GM12873 (cell line): Measurements from ENCODE around the gene LARP1B.

Experiments used
- TF ChIP-seq, protein P1 (sequence below): IDR thresholded peaks from 2 replicates; pipeline ENCODE4 v1.5.1; 2012; ENCODE audit warnings: low read depth, mild to moderate bottlenecking, moderate library complexity, low read length, control low read depth; ENCODE audit not compliant: insufficient read depth; ENCODE audit errors: missing control alignments

LARP1B gene

DNA sequence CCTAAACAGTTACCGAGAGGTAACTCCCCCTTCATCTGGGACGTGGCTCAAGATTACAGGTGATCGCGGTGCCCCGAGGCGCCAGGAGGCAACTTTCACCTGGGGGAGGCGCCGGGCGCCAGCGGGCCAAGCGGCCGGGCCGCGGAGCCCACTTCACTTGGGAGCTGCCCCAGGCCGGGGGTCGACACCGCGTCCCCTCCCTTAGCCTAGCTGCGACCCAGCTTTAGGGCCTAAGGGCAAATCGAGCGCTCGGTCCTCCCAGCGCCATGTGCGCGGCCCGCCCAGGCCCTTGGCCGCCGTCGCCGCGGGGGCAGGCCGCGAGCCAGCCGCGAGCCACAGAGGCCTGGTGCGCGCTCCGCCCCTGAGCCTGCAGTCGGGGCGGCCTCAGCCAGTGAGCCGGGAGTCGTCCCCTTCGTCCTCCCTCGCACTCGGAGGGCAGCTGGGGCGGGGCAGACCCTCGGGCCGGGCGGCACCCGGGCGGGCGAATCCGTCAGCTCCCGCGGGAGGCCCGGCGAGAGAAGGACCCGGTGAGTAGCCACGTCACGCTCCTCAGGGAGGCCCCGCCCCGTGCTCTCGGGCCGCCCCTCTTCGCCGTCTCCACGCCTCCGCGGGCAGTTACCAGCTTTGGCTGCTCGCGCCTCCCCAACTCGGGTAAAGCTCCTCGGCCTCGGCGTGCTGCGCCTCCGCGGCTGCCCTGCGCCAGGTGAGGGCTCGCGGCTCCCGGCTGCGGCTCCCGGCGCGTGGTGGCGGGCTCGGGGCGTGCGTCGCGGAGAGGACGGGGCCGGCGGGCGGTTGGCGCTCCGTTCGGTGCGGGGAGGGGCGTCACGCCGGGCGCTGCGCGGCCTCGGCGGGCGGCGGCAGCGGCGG lies at the start of gene LARP1B:
Gene LARP1B (plus strand): TSS at position 614 of the 867 bp plus-strand sequence. CDS start 13,640 bp downstream, outside the sequence.
- TF ChIP-seq, protein P1, sequence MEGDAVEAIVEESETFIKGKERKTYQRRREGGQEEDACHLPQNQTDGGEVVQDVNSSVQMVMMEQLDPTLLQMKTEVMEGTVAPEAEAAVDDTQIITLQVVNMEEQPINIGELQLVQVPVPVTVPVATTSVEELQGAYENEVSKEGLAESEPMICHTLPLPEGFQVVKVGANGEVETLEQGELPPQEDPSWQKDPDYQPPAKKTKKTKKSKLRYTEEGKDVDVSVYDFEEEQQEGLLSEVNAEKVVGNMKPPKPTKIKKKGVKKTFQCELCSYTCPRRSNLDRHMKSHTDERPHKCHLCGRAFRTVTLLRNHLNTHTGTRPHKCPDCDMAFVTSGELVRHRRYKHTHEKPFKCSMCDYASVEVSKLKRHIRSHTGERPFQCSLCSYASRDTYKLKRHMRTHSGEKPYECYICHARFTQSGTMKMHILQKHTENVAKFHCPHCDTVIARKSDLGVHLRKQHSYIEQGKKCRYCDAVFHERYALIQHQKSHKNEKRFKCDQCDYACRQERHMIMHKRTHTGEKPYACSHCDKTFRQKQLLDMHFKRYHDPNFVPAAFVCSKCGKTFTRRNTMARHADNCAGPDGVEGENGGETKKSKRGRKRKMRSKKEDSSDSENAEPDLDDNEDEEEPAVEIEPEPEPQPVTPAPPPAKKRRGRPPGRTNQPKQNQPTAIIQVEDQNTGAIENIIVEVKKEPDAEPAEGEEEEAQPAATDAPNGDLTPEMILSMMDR = no peak

DNA sequence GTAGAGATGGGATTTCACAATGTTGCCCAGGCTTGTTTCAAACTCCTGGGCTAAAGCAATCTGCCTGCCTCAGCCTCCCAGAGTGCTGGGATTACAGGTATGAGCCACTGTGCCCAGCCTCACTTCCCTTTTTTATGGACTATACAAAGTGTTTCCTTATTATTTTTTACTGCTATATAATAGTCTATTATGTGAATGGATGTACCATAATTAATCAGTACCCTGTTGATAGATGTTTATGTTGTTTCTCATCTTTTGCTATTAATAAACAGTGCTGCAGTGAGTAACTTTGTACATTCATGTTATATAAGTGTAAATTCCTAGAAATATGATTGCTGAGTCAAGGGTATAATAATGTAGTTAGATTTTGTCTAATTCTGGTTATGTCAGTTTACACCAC lies 35.8 kb upstream of the LARP1B start:
- TF ChIP-seq, protein P1 = no peak

DNA sequence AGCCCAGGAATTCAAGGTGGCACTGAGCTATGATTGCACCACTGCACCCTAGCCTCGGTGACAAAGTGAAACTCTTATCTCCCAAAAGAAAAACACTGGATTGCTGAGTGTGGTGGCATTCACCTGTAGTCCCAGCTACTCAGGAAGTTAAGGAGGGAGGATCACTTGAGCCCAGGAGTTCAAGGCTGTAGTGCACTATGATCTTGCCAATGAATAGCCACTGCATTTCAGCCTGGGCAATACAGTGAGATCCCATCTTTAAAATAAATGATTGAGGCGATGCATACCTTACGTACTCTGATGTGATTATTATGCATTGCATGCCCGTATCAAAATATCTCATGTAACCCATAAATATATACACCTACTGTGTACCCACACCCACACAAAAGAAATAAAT lies 31.2 kb upstream of the LARP1B start:
- TF ChIP-seq, protein P1 = no peak

DNA sequence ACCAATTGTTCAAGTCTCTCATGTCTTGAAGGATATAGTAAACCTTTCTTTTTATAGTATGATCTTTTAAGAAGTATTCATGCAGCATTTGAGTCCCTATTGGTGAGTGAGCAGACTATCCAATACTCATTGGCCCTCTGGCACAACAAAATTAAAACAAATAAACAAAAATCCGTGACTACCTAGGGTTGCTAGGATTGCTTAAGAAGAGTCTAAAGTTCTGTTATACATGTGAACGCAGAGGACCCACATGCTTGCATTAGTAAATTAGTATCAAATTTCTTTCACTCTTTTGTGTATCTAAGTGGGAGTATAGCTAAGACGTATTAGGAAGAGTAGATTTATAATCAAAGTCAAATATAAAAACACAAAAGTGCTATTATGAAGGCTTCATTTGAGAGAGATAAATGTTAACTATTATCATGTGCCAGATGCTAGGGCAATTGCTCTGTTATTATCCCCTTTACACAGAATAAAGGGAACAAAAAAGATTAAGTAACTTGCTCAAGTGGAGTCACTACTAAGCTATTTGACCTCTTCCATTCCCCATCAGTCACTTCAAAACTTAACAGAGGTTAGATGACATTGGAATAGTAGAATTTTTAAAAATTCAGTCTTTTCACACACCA lies 29.2 kb upstream of the LARP1B start:
- TF ChIP-seq, protein P1 = no peak

DNA sequence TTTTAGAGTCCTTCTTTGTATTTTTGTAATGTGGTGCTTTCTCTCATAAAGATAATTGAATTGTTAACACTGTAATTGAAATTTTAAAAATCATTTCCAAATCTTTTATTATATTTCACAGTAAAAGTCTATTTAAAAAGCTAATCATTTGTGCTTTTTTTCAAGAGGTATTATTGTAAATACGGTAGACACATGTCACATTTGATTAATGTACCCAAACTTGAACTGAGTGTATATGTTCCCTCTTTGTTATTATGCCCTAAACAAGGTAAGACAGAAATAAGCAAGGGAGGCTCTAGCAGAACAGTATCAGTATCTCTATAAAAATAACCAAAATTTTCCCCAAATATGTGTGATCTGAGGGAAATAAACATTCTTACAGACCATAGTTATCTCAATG lies 21.5 kb upstream of the LARP1B start:
- TF ChIP-seq, protein P1 = no peak

DNA sequence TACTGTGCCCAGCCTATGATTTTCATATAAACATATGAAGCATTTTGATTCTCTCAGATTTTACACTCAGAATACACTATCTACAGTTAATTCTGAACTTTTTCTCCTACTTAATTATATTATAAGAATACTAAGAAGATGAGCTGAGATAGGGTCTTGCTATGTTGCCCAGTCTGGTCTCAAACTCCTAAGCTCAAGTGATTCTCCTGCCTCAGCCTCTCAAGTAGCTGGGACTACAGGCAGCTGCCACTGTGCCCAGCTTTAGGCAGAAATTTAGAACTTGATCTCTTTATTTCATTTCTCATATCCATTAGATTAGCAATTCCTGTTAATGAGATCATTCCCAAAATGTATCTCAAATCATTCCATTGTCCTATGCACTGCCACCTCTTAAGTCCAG lies 4.7 kb upstream of the LARP1B start:
- TF ChIP-seq, protein P1 = no peak

DNA sequence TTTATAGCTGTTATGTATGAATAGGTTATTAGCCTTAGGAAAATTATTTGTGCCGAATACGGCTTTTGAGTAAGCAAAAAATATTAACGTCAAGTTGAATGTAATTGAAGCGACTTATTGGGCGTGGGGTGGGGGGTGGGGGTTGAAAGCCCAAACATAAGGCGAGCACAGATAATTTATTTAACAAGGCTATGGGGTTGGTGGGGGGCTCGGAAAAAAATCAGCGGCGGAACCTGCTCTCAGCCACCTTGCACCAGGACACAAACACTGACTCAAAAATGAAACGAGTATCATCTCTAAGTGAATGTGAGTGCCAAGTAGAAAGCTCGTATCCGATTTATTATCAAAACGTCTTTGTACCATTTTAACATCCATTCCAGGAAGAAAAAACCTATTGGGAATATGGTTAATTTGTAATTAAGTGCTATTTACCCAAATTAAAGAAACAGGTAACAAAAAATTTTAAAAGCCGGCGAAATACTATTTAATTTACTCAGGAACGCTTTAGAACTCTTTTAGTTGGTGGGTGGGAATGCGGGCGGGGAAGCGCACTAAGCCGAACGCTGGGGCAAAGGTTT lies 902 bp upstream of the LARP1B start:
- TF ChIP-seq, protein P1 = no peak
